K562 (cell line): Measurements from ENCODE around the gene MEOX1. TPM values are rescaled to one million over a fixed set of nuclear protein-coding genes. Genes with fewer than 3 reads are reported as not detected.

Source experiments
- ATAC-seq: fragments of 200-7000 bp; cut with Tn5 transposase; 3 replicates; pipeline ENCODE4 v1.9.1; 2020; ENCODE audit warnings: moderate library complexity
- BruUV-seq: library from RNA; stranded (reverse); fragments of 400-500 nt; replicated peaks from 2 replicates; lab custom pipeline; 2021; lab: Mats Ljungman, UMichigan
- CTCF ChIA-PET: fragments of 300-600 bp; formaldehyde crosslinking; extraction: SDS; loops from one replicate; lab custom pipeline; 2021; ENCODE audit warnings: low intra/inter-chr PET ratio; lab: Yijun Ruan, JAX
- POLR2A ChIA-PET: fragments of 300-600, 350-650 bp; sonication (Branson Sonifier 250); formaldehyde crosslinking; extraction: SDS; loops from one replicate; lab custom pipeline; 2021; ENCODE audit warnings: antibody characterized with exemption, inconsistent platforms; lab: Yijun Ruan, JAX
- DNase-seq, 4 experiments: peaks; one replicate each; pipeline versions ENCODE4 v3.0.0 to v3.0.0-alpha.2; 2011 to 2018; ENCODE audit warnings: low spot score in 3 of 4, mixed read lengths in 3 of 4; ENCODE audit errors: extremely low read depth in 1 of 4
- FAIRE-seq: peaks from 2 replicates; lab custom pipeline; 2011; peaks lifted over from hg19 to GRCh38; lab: Jason Lieb, UNC
- H2AFZ ChIP-seq: 2 replicates; pipeline ENCODE4 v1.6.0; 2011; ENCODE audit warnings: low read depth, low read length, control low read depth, inconsistent platforms
- H3K27ac ChIP-seq: fragments of 200-600 bp; 3 replicates; pipeline ENCODE4 v1.8.0; 2011; ENCODE audit warnings: low read depth, mild to moderate bottlenecking, control low read depth, inconsistent platforms, low read length, moderate library complexity, mixed read lengths; ENCODE audit errors: extremely low read depth
- H3K27me3 ChIP-seq, 2 experiments: fragments of 300-600 bp in 1 of 2; 2 replicates in 1 of 2; 3 replicates in 1 of 2; pipeline versions ENCODE4 v1.6.0 to v1.8.0; 2011; ENCODE audit warnings: inconsistent platforms in 2 of 2, low read length in 2 of 2, mild to moderate bottlenecking in 1 of 2, mixed read lengths in 1 of 2, moderate library complexity in 1 of 2; ENCODE audit not compliant: control insufficient read depth in 2 of 2, insufficient read depth in 2 of 2
- H3K36me3 ChIP-seq: fragments of 300-600 bp; 3 replicates; pipeline ENCODE4 v1.8.0; 2011; ENCODE audit warnings: mild to moderate bottlenecking, low read length, inconsistent platforms; ENCODE audit not compliant: control insufficient read depth, insufficient read depth
- H3K4me1 ChIP-seq, 2 experiments: fragments of 200-600 bp in 1 of 2; replicated peaks in 1 of 2; 2 replicates in 1 of 2; 3 replicates in 1 of 2; pipeline versions ENCODE4 v1.5.1 to v1.8.0; 2011; ENCODE audit warnings: inconsistent platforms in 2 of 2, low read length in 2 of 2, mild to moderate bottlenecking in 1 of 2, mixed read lengths in 1 of 2, moderate library complexity in 1 of 2; ENCODE audit not compliant: control insufficient read depth in 2 of 2, insufficient read depth in 2 of 2
- H3K4me2 ChIP-seq: 2 replicates; pipeline ENCODE4 v1.6.1; 2011; ENCODE audit warnings: low read length, control low read depth, inconsistent platforms, mixed read lengths; ENCODE audit not compliant: insufficient read depth
- H3K4me3 ChIP-seq: fragments of 200-600 bp; sonication (generic), shearing (Covaris generic); 2 replicates; pipeline ENCODE4 v1.5.1; 2016; ENCODE audit warnings: control low read depth, inconsistent platforms
- H3K79me2 ChIP-seq: fragments of 200-600 bp; 3 replicates; pipeline ENCODE4 v1.8.0; 2011; ENCODE audit warnings: low read length, inconsistent platforms; ENCODE audit not compliant: control insufficient read depth, insufficient read depth
- H3K9ac ChIP-seq, 2 experiments: 2 replicates each; pipeline versions ENCODE4 v1.6.0 to v1.6.1; 2011; ENCODE audit warnings: low read depth in 2 of 2, low read length in 2 of 2, control low read depth in 1 of 2, inconsistent platforms in 1 of 2, mild to moderate bottlenecking in 1 of 2, mixed read lengths in 1 of 2; ENCODE audit not compliant: insufficient read depth in 1 of 2
- H3K9me1 ChIP-seq: one replicate; pipeline ENCODE4 v1.6.0; 2011; ENCODE audit warnings: inconsistent platforms, mild to moderate bottlenecking, low read length, moderate library complexity; ENCODE audit not compliant: control insufficient read depth, insufficient read depth
- H3K9me3 ChIP-seq: replicated peaks from 2 replicates; pipeline ENCODE4 v1.5.1; 2011; ENCODE audit warnings: low read depth, low read length, inconsistent platforms; ENCODE audit not compliant: control insufficient read depth, insufficient read depth
- H4K20me1 ChIP-seq: replicated peaks from 2 replicates; pipeline ENCODE4 v1.6.1; 2011; ENCODE audit warnings: low read length, inconsistent platforms, mixed read lengths; ENCODE audit not compliant: control insufficient read depth, insufficient read depth
- BCOR ChIP-seq: fragments of 450-650 bp; IDR thresholded peaks from 2 replicates; pipeline ENCODE4 v1.6.1; 2016
- EP400 ChIP-seq: fragments of 450-650 bp; IDR thresholded peaks from 2 replicates; pipeline ENCODE4 v1.6.1; 2017; ENCODE audit warnings: antibody characterized with exemption, mild to moderate bottlenecking, moderate library complexity
- EZH2 ChIP-seq: IDR thresholded peaks from 2 replicates; pipeline ENCODE4 v1.6.1; 2012; ENCODE audit warnings: low read depth, mild to moderate bottlenecking, inconsistent platforms, low read length, borderline replicate concordance
- SUPT5H ChIP-seq: fragments of 450-650 bp; IDR thresholded peaks from 2 replicates; pipeline ENCODE4 v1.6.1; 2016
- TFAM ChIP-seq: fragments of 250-450 bp; sonication (Bioruptor Pico); conservative IDR thresholded peaks from 2 replicates; pipeline ENCODE4 v1.5.0; 2021; ENCODE audit warnings: mild to moderate bottlenecking, moderate library complexity
- WGBS: fragments of 100-300 bp; shearing (Covaris generic); methylation state at CpG from one replicate; pipeline ENCODE4 v1.1.6; 2016; ENCODE audit warnings: low coverage, mixed read lengths; ENCODE audit not compliant: insufficient coverage; ENCODE audit errors: missing lambda C conversion rate; 5-methylcytosine and 5-hydroxymethylcytosine counted together
- in situ Hi-C: fragments of 300-500 bp; cut with MboI; formaldehyde crosslinking; loops from 4 replicates; pipeline ENCODE4 v1.15.0; 2018; ENCODE audit warnings: inconsistent platforms, mixed read lengths
- intact Hi-C: fragments of 100-400 bp; cut with micrococcal nuclease; formaldehyde crosslinking; loops from 2 replicates; pipeline ENCODE4 v1.14.2; 2022
- polyA plus RNA-seq, 8 experiments: library from polyadenylated mRNA; depleted of rRNA in 4 of 8; stranded (reverse) in 5 of 8; unstranded in 3 of 8; fragments of >200 nt; fragmentation: Nextera tagmentation in 2 of 8; fragmentation: Illumina TruSeq in 1 of 8; extraction: Ambion mirVana in 2 of 8; extraction: Trizol in 1 of 8; gene quantifications; 2 replicates each; pipeline versions ENCODE4 v1.2.1 to v1.2.3, GENCODE V29; 2011 to 2014; ENCODE audit warnings: inconsistent platforms in 1 of 8, missing spikeins in 1 of 8
- total RNA-seq, 7 experiments: library from RNA; depleted of rRNA in 6 of 7; stranded (reverse); fragments of >200 nt in 6 of 7; fragmentation: Illumina TruSeq in 2 of 7; extraction: Trizol in 2 of 7; gene quantifications; 2 replicates each; pipeline versions ENCODE4 v1.2.1 to v1.2.3, GENCODE V29; 2011 to 2021; ENCODE audit warnings: low replicate concordance in 1 of 7

MEOX1 gene
- total and polyA plus RNA-seq, 9 of the 15 experiments (the other 6 are each of a cell fraction or from before 2014, with no cell fraction given): not detected

DNA sequence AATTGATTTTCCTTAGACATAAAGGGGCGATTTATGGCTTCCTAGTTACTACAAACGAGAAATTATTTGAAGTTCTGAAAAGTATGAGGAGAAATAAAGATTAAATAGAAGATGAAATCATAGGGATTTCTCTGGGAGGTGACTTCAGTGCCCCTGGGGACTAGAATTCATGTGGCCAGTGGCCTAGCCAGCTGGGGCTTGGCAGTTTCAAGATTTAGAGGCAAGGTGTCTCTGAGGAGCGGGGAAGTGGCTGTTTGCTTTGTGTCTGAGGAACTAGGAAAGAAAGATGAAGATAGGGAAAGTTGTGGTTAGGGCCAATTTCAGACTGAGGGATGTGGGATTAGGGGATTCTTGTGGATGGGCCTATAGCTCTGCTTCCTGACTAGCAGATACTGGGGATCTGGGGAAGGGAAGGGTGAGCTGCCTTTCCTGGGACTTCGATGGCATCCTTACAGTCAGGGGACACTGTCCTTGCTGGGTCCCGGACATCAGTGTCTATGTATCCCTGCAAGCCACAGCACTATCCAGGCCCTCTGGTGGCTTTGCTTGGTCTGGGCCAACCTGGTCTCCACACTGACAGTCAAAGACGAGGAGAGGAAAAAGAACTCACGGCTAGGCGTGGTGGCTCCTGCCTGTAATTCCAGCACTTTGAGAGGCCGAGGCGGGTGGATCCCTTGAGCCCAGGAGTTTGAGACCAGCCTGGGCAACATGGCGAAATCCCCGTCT lies 22.4 kb upstream of the MEOX1 start:
- TF ChIP-seq EZH2 (0 out of 2 replicates have a peak, but pooled peaks have one; percentile 61), BCOR (no peak)
- Histone ChIP-seq H4K20me1 (no peaks in the 10 kb centered on the region; the same call in 1 of the 2 replicates), H3K9ac (no peak overlapping the region), H3K4me1 (no peaks in the 10 kb centered on the region), H3K27me3 (peaks cover 38 to 76% of the 10 kb centered on the region in 2 experiments), H3K9me1 (no peaks in the 10 kb centered on the region), H2AFZ (no peak overlapping the region), H3K36me3 (no peaks in the 10 kb centered on the region), H3K79me2 (no peaks in the 10 kb centered on the region), H3K9me3 (no peaks in the 10 kb centered on the region), H3K4me3 (no peak overlapping the region), H3K27ac (no peak overlapping the region), H3K4me2 (no peak overlapping the region)
- BruUV-seq: no TSS peak
- DNase-seq: no peak
- peak; percentile 60; the same call in 2 of the 3 replicates for ATAC-seq
- POLR2A ChIA-PET: interaction anchor here (1.0 kb wide), 1 partner anchor 82 kb away, joined by 3 read pairs; no protein-coding TSS in a partner anchor
- in situ Hi-C loops (no loop called here), intact Hi-C loops (no loop called here)
- CTCF ChIA-PET: interaction anchor here (1.5 kb wide), 1 partner anchor 77 kb away, joined by 3 read pairs; no protein-coding TSS in a partner anchor
- no peak for FAIRE-seq
- 2% methylated on average over 12 of the region's 12 CpGs for WGBS

DNA sequence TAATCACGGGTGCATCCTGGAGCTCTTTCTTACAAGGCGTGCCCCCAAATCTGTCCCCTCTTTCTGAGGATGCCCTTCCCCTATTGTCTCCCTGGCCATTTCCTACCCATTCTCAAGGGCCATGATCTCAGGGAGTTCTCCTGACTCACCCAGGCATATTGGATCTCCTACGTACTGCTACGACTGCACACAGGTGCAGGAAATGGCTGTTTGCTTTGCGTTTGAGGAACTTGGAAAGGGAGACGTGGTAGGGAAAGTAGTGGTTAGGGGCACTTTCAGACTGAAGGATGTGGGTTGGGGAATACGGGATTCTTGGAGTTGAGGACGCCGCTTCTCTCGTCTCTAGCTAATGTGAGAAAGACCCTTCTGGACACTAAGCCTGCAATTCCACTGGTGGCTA lies 18.7 kb upstream of the MEOX1 start:
- DNase-seq: no peak
- intact Hi-C loops (no loop called here), in situ Hi-C loops (no loop called here)
- H3K27me3 ChIP-seq: peaks cover 28 to 57% of the 10 kb centered on the region in 2 experiments
- H3K4me2 ChIP-seq: no peak overlapping the region
- peaks cover 0 to 6% of the 10 kb centered on the region in 2 experiments; a peak in 2 of 5 replicates for H3K4me1 ChIP-seq
- no peak overlapping the region for H3K4me3 ChIP-seq
- no peaks in the 10 kb centered on the region for H3K79me2 ChIP-seq
- ChIA-PET POLR2A (interaction anchor here (0.9 to 1.1 kb wide), 2 partner anchors 11 to 73 kb away, joined by 3 read pairs; no protein-coding TSS in a partner anchor), CTCF (interaction anchor here (0.6 to 1.7 kb wide), 2 partner anchors 80 to 102 kb away, joined by 3 to 6 read pairs; no protein-coding TSS in a partner anchor)
- H3K36me3 ChIP-seq: no peaks in the 10 kb centered on the region
- H3K9me1 ChIP-seq: no peaks in the 10 kb centered on the region
- no peak overlapping the region for H2AFZ ChIP-seq
- H4K20me1 ChIP-seq: no peaks in the 10 kb centered on the region
- no peak for FAIRE-seq
- TF ChIP-seq EP400 (no peak), TFAM (CRISPR knock-in tag) (no peak), SUPT5H (no peak)
- no peak overlapping the region for H3K9ac ChIP-seq
- ATAC-seq: no peak
- BruUV-seq: no TSS peak
- no peak overlapping the region for H3K27ac ChIP-seq
- under 1% methylated on average over 10 of the region's 10 CpGs for WGBS
- H3K9me3 ChIP-seq: no peaks in the 10 kb centered on the region
